Spinal cord (tissue), 10 donors: ENCODE measurements around the gene ZNF830. TPM values are rescaled to one million over a fixed set of nuclear protein-coding genes. Genes with fewer than 3 reads are reported as not detected.
A peak's percentile ranks its signal among the peaks of the same experiment; 100 is the strongest.
"Not testable (repeated sequence)": the region's sequence is repeated elsewhere in the genome, so short reads cannot be mapped to it uniquely, and the experiment has no call there.

Experiments
- DNase-seq, 6 donors: peaks; one replicate each; pipeline versions ENCODE4 v3.0.0 to v3.0.0-alpha.2; 2013 to 2015; ENCODE audit warnings: low spot score in 6 of 6, low read depth in 4 of 6
- H3K27ac ChIP-seq: one replicate; pipeline ENCODE4 v1.5.1; 2013; ENCODE audit warnings: low read depth, low read length, control low read depth
- H3K27me3 ChIP-seq: one replicate; pipeline ENCODE4 v1.6.1; 2013; ENCODE audit warnings: low read length; ENCODE audit not compliant: control insufficient read depth, insufficient read depth
- H3K36me3 ChIP-seq: one replicate; pipeline ENCODE4 v1.6.1; 2013; ENCODE audit warnings: low read length; ENCODE audit not compliant: control insufficient read depth, insufficient read depth
- H3K4me1 ChIP-seq: one replicate; pipeline ENCODE4 v1.6.1; 2013; ENCODE audit warnings: low read length; ENCODE audit not compliant: control insufficient read depth, insufficient read depth
- H3K4me3 ChIP-seq: one replicate; pipeline ENCODE4 v1.5.1; 2013; ENCODE audit warnings: low read depth, low read length, control low read depth
- H3K9me3 ChIP-seq: one replicate; pipeline ENCODE4 v1.6.1; 2013; ENCODE audit warnings: low read length; ENCODE audit not compliant: control insufficient read depth, insufficient read depth
- WGBS: methylation state at CpG from one replicate; pipeline ENCODE4 v1.1.5; 2013; ENCODE audit warnings: missing lambda C conversion rate; ENCODE audit not compliant: insufficient coverage; 5-methylcytosine and 5-hydroxymethylcytosine counted together
- polyA plus RNA-seq, 2 donors: library from polyadenylated mRNA; unstranded; fragments of 120-200 nt; gene quantifications; one replicate each; pipeline ENCODE4 v1.2.1, GENCODE V29; 2013; ENCODE audit not compliant: insufficient read length in 2 of 2
- total RNA-seq, 2 donors: library from RNA; depleted of rRNA in 1 of 2; stranded (reverse); fragments of 120-200 nt in 1 of 2; fragments of >200 nt in 1 of 2; gene quantifications; one replicate each; pipeline versions ENCODE4 v1.2.3 to v1.2.4, GENCODE V29; 2013 to 2014
- donor health status: healthy.

The ZNF830 gene
- total and polyA plus RNA-seq, 4 donors: 12.5 to 24.7 (median 18.5) TPM

GRCh38 chr17:34989473-34989872 is 28.1 kb downstream of the ZNF830 start:
- no peak for DNase-seq
- WGBS: 95% methylated on average over 8 of the region's 10 CpGs
- Histone ChIP-seq H3K9me3 (no peaks in the 10 kb centered on the region), H3K4me1 (no peaks in the 10 kb centered on the region), H3K27ac (no peak overlapping the region), H3K27me3 (no peaks in the 10 kb centered on the region), H3K4me3 (no peak overlapping the region), H3K36me3 (peaks cover 48% of the 10 kb centered on the region)

DNA sequence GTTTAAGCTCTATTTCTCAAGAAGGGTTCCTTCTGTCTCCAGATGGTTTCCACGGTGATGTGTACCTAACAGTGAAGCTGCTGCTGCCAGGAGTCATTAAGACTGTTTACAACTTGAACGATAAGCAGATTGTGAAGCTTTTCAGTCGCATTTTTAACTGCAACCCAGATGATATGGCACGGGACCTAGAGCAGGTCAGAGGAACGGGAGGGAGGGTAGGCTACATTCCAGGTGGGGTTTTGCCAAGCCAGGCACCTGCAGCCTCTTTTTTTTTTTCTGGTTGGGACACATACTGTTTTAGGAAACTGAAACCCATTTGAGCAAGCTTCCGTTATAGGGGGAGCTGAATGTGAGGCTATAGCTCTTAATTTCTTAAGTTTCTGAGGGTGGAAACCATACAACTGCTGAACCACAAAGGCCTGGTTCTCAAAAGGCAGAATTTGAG is 29.6 kb downstream of the ZNF830 start:
- WGBS: 47% methylated on average over 5 of the region's 6 CpGs
- peak in 2 of 6 donors; percentile 14 to 17 for DNase-seq
- Histone ChIP-seq H3K36me3 (peaks cover 50% of the 10 kb centered on the region), H3K4me3 (no peak overlapping the region), H3K27ac (no peak overlapping the region), H3K27me3 (no peaks in the 10 kb centered on the region), H3K9me3 (no peaks in the 10 kb centered on the region), H3K4me1 (no peaks in the 10 kb centered on the region)

- WGBS: no CpG with 5 or more reads among the region's 3 CpGs
- H3K27ac ChIP-seq: no peak overlapping the region
- DNase-seq: no peak
- H3K9me3 ChIP-seq: no peaks in the 10 kb centered on the region
- H3K27me3 ChIP-seq: no peaks in the 10 kb centered on the region
- H3K36me3 ChIP-seq: peaks cover 44% of the 10 kb centered on the region
- H3K4me1 ChIP-seq: no peaks in the 10 kb centered on the region
- no peak overlapping the region for H3K4me3 ChIP-seq
Measured at GRCh38 chr17:34991606-34992005, 30.3 kb downstream of the ZNF830 start.

DNA sequence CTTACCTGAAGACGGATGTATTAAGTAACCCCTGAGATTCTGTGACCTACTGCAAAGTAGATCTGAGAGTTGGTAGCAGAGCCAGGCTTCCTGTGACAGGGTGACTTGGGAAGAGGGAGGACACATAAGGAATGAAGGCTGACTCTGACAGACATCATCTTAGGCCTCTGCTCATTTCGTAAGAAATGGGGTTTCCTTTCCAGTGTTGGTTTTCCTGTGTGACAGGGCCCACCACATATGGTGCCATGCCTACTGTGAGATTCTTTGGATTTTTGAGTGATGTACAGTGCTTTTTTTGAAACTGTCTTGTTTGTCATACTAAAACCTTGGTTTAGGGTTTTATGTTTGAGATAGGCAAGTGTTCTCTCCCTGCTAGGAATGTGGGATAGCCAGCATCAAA is 31.7 kb downstream of the ZNF830 start:
- H3K9me3 ChIP-seq: no peaks in the 10 kb centered on the region
- peaks cover 44% of the 10 kb centered on the region for H3K36me3 ChIP-seq
- DNase-seq: no peak
- H3K4me3 ChIP-seq: no peak overlapping the region
- no peaks in the 10 kb centered on the region for H3K27me3 ChIP-seq
- H3K27ac ChIP-seq: no peak overlapping the region
- H3K4me1 ChIP-seq: peaks cover 1% of the 10 kb centered on the region
- 91% methylated on average over 2 of the region's 2 CpGs for WGBS

GRCh38 chr17:34996422-34997285 is 35.3 kb downstream of the ZNF830 start:
- Histone ChIP-seq H3K36me3 (peaks cover 51% of the 10 kb centered on the region), H3K4me3 (no peak overlapping the region), H3K27ac (peak overlapping the region; percentile 8), H3K4me1 (peaks cover 7% of the 10 kb centered on the region), H3K9me3 (no peaks in the 10 kb centered on the region), H3K27me3 (no peaks in the 10 kb centered on the region)
- DNase-seq: peak in 2 of 6 donors; percentile 25 to 58
- 79% methylated on average over 2 of the region's 3 CpGs for WGBS

DNA sequence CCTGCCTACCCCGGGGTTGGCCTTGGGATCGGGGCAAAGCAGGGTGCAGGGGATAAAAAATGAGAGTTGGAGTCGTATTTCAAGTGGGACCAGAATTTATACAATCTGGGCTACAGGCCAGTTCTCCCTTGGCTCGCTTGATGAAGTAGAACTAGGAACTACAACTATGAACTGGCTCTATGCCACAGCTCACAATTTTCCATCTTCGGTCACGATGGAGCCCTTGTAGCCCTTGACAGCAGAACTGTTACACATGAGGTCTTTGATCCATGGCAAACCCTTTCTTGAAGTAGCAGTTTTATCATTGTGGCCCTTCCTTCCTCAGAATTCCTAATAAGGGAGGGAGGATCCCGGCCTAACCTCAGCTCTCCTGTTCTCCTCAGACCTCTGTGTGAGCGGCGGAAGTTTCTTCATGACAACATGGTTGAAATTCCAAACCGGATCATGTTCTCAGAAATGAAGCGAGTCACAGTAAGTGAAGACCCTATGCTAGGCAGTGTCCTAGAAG is 36.1 kb downstream of the ZNF830 start:
- Histone ChIP-seq H3K36me3 (peaks cover 54% of the 10 kb centered on the region), H3K9me3 (no peaks in the 10 kb centered on the region), H3K4me3 (no peak overlapping the region), H3K27ac (peak overlapping the region; percentile 8), H3K4me1 (peaks cover 7% of the 10 kb centered on the region), H3K27me3 (no peaks in the 10 kb centered on the region)
- WGBS: 86% methylated on average over 8 of the region's 11 CpGs
- peak in 3 of 6 donors; percentile 12 to 73 (median 61) for DNase-seq

DNA sequence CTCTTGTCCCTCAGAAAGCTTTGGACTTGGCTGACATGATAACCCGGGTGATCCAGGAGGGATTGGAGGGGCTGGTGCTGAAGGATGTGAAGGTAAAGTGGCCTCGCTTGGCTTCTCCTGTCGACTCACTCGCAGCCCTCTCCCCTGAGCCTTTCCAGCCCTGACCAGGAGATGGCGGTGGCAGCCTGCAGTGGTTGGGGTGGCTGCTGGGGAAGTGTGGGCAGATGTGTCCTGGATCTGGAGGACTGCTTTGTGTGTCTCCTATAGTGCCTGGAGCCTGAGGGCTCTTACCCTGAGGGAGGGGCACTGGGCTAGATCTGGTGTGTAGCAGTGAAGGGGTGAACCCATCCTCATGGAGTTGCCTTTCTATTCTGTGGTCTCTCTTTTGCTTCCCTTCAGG is 36.9 kb downstream of the ZNF830 start:
- Histone ChIP-seq H3K4me3 (no peak overlapping the region), H3K27me3 (no peaks in the 10 kb centered on the region), H3K27ac (peak overlapping the region; percentile 54), H3K9me3 (no peaks in the 10 kb centered on the region), H3K36me3 (peaks cover 58% of the 10 kb centered on the region), H3K4me1 (peaks cover 7% of the 10 kb centered on the region)
- 67% methylated on average over 1 of the region's 5 CpGs for WGBS
- DNase-seq: peak in 2 of 6 donors; percentile 62 to 66

DNA sequence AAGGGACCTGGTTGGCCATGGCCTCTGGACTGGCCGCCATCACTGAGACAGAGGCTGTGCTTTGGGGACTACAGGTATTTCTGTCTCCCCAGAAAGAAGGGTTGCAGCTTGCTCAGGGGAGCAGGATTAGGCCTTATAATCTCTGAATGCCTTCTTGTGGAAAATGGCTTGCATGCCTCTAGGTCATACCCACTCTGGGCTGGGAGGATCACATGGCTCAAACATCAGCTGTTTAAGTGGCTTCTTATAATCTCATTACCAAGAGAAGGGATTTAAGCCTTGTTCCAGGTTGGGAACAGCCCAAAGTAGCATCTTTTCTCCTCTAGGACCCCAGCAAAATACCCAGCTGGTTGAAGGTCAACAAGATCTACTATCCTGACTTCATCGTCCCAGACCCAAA is 38.1 kb downstream of the ZNF830 start:
- no peak overlapping the region for H3K27ac ChIP-seq
- 90% methylated on average over 2 of the region's 2 CpGs for WGBS
- no peaks in the 10 kb centered on the region for H3K9me3 ChIP-seq
- no peak for DNase-seq
- H3K4me1 ChIP-seq: peaks cover 7% of the 10 kb centered on the region
- peaks cover 60% of the 10 kb centered on the region for H3K36me3 ChIP-seq
- H3K27me3 ChIP-seq: no peaks in the 10 kb centered on the region
- H3K4me3 ChIP-seq: no peak overlapping the region

DNA sequence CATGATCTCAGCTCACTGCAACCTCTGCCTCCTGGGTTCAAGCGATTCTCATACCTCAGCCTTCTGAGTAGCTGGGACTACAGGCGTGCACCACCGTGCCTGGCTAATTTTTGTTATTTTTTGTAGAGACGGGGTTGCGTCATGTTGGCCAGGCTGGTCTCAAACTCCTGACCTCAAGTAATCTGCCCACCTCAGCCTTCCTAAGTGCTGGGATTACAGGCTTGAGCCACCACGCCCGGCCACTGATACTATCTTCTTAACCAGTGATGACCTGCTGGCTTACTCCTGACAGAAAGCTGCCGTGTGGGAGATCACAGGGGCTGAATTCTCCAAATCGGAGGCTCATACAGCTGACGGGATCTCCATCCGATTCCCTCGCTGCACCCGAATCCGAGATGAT is 39.6 kb downstream of the ZNF830 start:
- H3K36me3 ChIP-seq: peaks cover 54% of the 10 kb centered on the region
- not testable (repeated sequence) for H3K27ac ChIP-seq, DNase-seq, H3K9me3 ChIP-seq, H3K27me3 ChIP-seq, H3K4me1 ChIP-seq, H3K4me3 ChIP-seq
- 96% methylated on average over 14 of the region's 14 CpGs for WGBS

DNA sequence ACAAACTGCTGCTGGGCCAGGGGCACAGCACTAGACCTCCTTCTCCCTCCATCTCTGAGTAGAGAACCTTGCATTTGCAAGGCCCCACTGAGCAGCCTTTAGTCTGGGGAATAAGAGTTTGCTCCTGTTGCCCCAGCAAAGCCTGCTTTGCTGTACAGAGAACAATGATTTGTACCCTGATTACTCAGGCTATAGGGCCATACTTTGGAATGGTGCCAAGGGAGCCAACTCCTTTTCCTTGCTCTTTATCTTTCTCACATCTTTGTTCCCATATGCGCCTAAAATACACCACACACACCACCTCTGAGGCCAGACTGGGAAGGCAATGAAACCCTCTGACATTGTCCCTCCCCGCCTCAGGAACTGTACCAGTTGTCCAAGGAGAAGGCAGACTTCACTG is 40.2 kb downstream of the ZNF830 start:
- Histone ChIP-seq H3K4me1 (peaks cover 7% of the 10 kb centered on the region), H3K27me3 (no peaks in the 10 kb centered on the region), H3K27ac (no peak overlapping the region), H3K4me3 (no peak overlapping the region), H3K36me3 (peaks cover 55% of the 10 kb centered on the region), H3K9me3 (no peaks in the 10 kb centered on the region)
- WGBS: no CpG with 5 or more reads among the region's 2 CpGs
- DNase-seq: no peak
